HepG2 (cell line): ENCODE measurements around the gene ARHGEF1. TPM values are rescaled to one million over a fixed set of nuclear protein-coding genes. Genes with fewer than 3 reads are reported as not detected.

ENCODE experiments used
- ATAC-seq: fragments of 200-7000 bp; cut with Tn5 transposase; 3 replicates; pipeline ENCODE4 v1.9.1; 2020; ENCODE audit warnings: mild to moderate bottlenecking, moderate library complexity
- BruUV-seq: library from RNA; stranded (reverse); fragments of 400-500 nt; replicated peaks from 2 replicates; lab custom pipeline; 2021; lab: Mats Ljungman, UMichigan
- CTCF ChIA-PET: fragments of 300-600 bp; formaldehyde crosslinking; extraction: SDS; loops from one replicate; lab custom pipeline; 2021; ENCODE audit warnings: low total read pairs, inconsistent platforms, low intra/inter-chr PET ratio; lab: Yijun Ruan, JAX
- POLR2A ChIA-PET: fragments of 350-600 bp; sonication (Branson Sonifier 250); formaldehyde crosslinking; loops from one replicate; lab custom pipeline; 2020; ENCODE audit warnings: antibody characterized with exemption, inconsistent platforms; lab: Yijun Ruan, JAX
- DNase-seq: peaks from one replicate; pipeline ENCODE4 v3.0.0-alpha.2; 2015; ENCODE audit warnings: low spot score
- FAIRE-seq: peaks from 3 replicates; lab custom pipeline; 2011; peaks lifted over from hg19 to GRCh38; lab: Jason Lieb, UNC
- H2AFZ ChIP-seq: one replicate; pipeline ENCODE4 v1.6.1; 2011; ENCODE audit warnings: low read length, inconsistent platforms
- H3K27ac ChIP-seq: fragments of 300-600 bp; 3 replicates; pipeline ENCODE4 v1.8.0; 2011; ENCODE audit warnings: mixed run types, mild to moderate bottlenecking, mixed read lengths, low read length, inconsistent platforms; ENCODE audit not compliant: insufficient read depth; ENCODE audit errors: extremely low read length
- H3K27me3 ChIP-seq, 2 experiments: fragments of 200-600 bp in 1 of 2; 2 replicates in 1 of 2; 3 replicates in 1 of 2; pipeline versions ENCODE4 v1.6.0 to v1.8.0; 2011; ENCODE audit warnings: low read length in 2 of 2, mild to moderate bottlenecking in 2 of 2, moderate library complexity in 2 of 2, inconsistent platforms in 1 of 2; ENCODE audit not compliant: insufficient read depth in 2 of 2, control insufficient read depth in 1 of 2
- H3K36me3 ChIP-seq, 2 experiments: fragments of 200-600 bp in 1 of 2; replicated peaks in 1 of 2; 2 replicates in 1 of 2; 3 replicates in 1 of 2; pipeline versions ENCODE4 v1.5.1 to v1.8.0; 2011; ENCODE audit warnings: low read length in 2 of 2, inconsistent platforms in 1 of 2; ENCODE audit not compliant: insufficient read depth in 2 of 2, control insufficient read depth in 1 of 2
- H3K4me1 ChIP-seq: 2 replicates; pipeline ENCODE4 v1.5.1; 2012; ENCODE audit warnings: low read length, inconsistent platforms; ENCODE audit not compliant: insufficient read depth
- H3K4me2 ChIP-seq: 2 replicates; pipeline ENCODE4 v1.6.0; 2011; ENCODE audit warnings: low read depth, low read length, inconsistent platforms
- H3K4me3 ChIP-seq, 3 experiments: fragments of 200-600 bp in 1 of 3; sonication (generic), shearing (Covaris generic) in 1 of 3; replicated peaks in 1 of 3; 2 replicates each; pipeline ENCODE4 v1.5.1; 2011 to 2016; ENCODE audit warnings: low read length in 3 of 3, inconsistent platforms in 2 of 3, low read depth in 2 of 3, mild to moderate bottlenecking in 2 of 3, control low read depth in 1 of 3, mixed read lengths in 1 of 3; ENCODE audit not compliant: insufficient read depth in 1 of 3
- H3K79me2 ChIP-seq: one replicate; pipeline ENCODE4 v1.6.1; 2011; ENCODE audit warnings: low read length, inconsistent platforms; ENCODE audit not compliant: insufficient read depth
- H3K9ac ChIP-seq: 2 replicates; pipeline ENCODE4 v1.6.0; 2011; ENCODE audit warnings: mild to moderate bottlenecking, low read depth, low read length, inconsistent platforms; ENCODE audit not compliant: insufficient read depth
- H3K9me3 ChIP-seq: 2 replicates; pipeline ENCODE4 v1.5.1; 2012; ENCODE audit warnings: mild to moderate bottlenecking, low read length
- H4K20me1 ChIP-seq: 2 replicates; pipeline ENCODE4 v1.6.0; 2011; ENCODE audit warnings: inconsistent platforms, mild to moderate bottlenecking, low read length, moderate library complexity; ENCODE audit not compliant: insufficient read depth
- WGBS: methylation state at CpG from one replicate; pipeline ENCODE4 v1.1.6; 2017; ENCODE audit warnings: low lambda C conversion rate; 5-methylcytosine and 5-hydroxymethylcytosine counted together
- in situ Hi-C: cut with HindIII; loops from 2 replicates; pipeline ENCODE4 v1.10.0; 2017; ENCODE audit warnings: low pct_unique_long_range_greater_than_20kb; ENCODE audit not compliant: extremely low pct_ligation_motif_present
- intact Hi-C: fragments of 100-400 bp; cut with micrococcal nuclease; formaldehyde crosslinking; loops from one replicate; pipeline ENCODE4 v1.10.0; 2022; ENCODE audit not compliant: unreplicated experiment
- polyA plus RNA-seq, 8 experiments: library from polyadenylated mRNA; depleted of rRNA in 3 of 8; stranded (reverse) in 7 of 8; unstranded in 1 of 8; fragments of >200 nt; fragmentation: Illumina TruSeq in 4 of 8; extraction: Trizol in 4 of 8; gene quantifications; 2 replicates each; pipeline versions ENCODE4 v1.2.1 to v1.2.3, GENCODE V29; 2011 to 2016; ENCODE audit warnings: low read depth in 4 of 8, missing spikeins in 1 of 8, mixed read lengths in 1 of 8; ENCODE audit not compliant: insufficient read depth in 1 of 8
- total RNA-seq, 5 experiments: library from RNA; depleted of rRNA; stranded (reverse); fragments of >200 nt; fragmentation: Illumina TruSeq; extraction: Trizol; gene quantifications; 2 replicates each; pipeline ENCODE4 v1.2.3, GENCODE V29; 2016; ENCODE audit warnings: low read depth in 1 of 5
- TF ChIP-seq, protein P1 (sequence below): sonication (generic); formaldehyde crosslinking; IDR thresholded peaks from 2 replicates; pipeline ENCODE4 v1.4.0; 2020; ENCODE audit warnings: missing genetic modification reagents
- TF ChIP-seq, protein P2 (sequence below): sonication (generic); formaldehyde crosslinking; conservative IDR thresholded peaks from 2 replicates; pipeline ENCODE4 v1.4.0; 2020; ENCODE audit warnings: missing genetic modification reagents

Gene ARHGEF1
- total and polyA plus RNA-seq, 2 of the 13 experiments (the other 11 are each of a cell fraction or from before 2014, with no cell fraction given) = 33.7 to 34.7 TPM

DNA sequence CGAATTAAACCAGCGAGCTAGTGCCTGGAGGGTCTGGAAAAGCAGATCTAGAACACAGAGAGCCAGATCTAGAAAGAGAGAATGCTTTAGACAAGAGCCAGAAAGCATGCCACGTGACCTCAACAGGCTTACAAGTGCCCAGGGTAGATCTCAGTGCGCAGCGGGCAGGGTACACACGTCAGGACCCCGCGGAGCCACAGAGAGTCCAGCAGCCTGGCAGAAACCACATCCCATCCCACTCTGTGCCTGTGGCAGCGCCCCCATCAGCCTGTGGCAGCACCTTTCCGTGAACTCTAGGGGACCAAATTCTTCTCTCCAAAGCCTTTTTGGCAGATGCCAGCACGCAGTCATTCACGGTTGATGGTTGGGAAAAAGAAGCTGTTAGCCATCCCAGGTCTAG lies 5.9 kb downstream of the ARHGEF1 start:
- CTCF ChIA-PET = interaction anchor here (1.5 kb wide), 1 partner anchor 16 kb away, joined by 5 read pairs; no protein-coding TSS in a partner anchor
- TF ChIP-seq, protein P1, sequence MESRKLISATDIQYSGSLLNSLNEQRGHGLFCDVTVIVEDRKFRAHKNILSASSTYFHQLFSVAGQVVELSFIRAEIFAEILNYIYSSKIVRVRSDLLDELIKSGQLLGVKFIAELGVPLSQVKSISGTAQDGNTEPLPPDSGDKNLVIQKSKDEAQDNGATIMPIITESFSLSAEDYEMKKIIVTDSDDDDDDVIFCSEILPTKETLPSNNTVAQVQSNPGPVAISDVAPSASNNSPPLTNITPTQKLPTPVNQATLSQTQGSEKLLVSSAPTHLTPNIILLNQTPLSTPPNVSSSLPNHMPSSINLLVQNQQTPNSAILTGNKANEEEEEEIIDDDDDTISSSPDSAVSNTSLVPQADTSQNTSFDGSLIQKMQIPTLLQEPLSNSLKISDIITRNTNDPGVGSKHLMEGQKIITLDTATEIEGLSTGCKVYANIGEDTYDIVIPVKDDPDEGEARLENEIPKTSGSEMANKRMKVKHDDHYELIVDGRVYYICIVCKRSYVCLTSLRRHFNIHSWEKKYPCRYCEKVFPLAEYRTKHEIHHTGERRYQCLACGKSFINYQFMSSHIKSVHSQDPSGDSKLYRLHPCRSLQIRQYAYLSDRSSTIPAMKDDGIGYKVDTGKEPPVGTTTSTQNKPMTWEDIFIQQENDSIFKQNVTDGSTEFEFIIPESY (CRISPR knock-in tag) = peak; percentile 64; the same call in 1 of the 2 replicates
- TF ChIP-seq, protein P2, sequence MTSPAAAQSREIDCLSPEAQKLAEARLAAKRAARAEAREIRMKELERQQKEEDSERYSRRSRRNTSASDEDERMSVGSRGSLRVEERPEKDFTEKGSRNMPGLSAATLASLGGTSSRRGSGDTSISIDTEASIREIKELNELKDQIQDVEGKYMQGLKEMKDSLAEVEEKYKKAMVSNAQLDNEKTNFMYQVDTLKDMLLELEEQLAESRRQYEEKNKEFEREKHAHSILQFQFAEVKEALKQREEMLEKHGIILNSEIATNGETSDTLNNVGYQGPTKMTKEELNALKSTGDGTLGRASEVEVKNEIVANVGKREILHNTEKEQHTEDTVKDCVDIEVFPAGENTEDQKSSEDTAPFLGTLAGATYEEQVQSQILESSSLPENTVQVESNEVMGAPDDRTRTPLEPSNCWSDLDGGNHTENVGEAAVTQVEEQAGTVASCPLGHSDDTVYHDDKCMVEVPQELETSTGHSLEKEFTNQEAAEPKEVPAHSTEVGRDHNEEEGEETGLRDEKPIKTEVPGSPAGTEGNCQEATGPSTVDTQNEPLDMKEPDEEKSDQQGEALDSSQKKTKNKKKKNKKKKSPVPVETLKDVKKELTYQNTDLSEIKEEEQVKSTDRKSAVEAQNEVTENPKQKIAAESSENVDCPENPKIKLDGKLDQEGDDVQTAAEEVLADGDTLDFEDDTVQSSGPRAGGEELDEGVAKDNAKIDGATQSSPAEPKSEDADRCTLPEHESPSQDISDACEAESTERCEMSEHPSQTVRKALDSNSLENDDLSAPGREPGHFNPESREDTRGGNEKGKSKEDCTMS (CRISPR knock-in tag) = no peak
- TF ChIP-seq, all 625 proteins: peak for 1
- 92% methylated on average over 12 of the region's 12 CpGs for WGBS
- H3K79me2 ChIP-seq = peaks cover 25% of the 10 kb centered on the region
- peaks cover 6 to 13% of the 10 kb centered on the region in 2 experiments; a peak in 4 of 5 replicates for H3K36me3 ChIP-seq
- H3K4me3 ChIP-seq = no peak overlapping the region
- no peaks in the 10 kb centered on the region for H3K9me3 ChIP-seq
- FAIRE-seq (no peak), ATAC-seq (no peak), DNase-seq (no peak)
- H3K4me1 ChIP-seq = peaks cover 43% of the 10 kb centered on the region
- no peaks in the 10 kb centered on the region for H4K20me1 ChIP-seq
- BruUV-seq = no TSS peak
- intact Hi-C loops = no loop called here
- no peak overlapping the region for H2AFZ ChIP-seq
- in situ Hi-C loops = loop anchor here (10.0 kb wide), 1 partner anchor 46 kb away; no protein-coding TSS in a partner anchor
- H3K27ac ChIP-seq = no peak overlapping the region
- no peak overlapping the region for H3K4me2 ChIP-seq
- POLR2A ChIA-PET = interaction anchor here (1.5 to 1.7 kb wide), 2 partner anchors 16 to 17 kb away, joined by 3 to 6 read pairs; no protein-coding TSS in a partner anchor
- H3K9ac ChIP-seq = no peak overlapping the region
- no peaks in the 10 kb centered on the region; a peak in 1 of 5 replicates for H3K27me3 ChIP-seq
